HEK293 (cell line): ENCODE measurements around the gene EMC9.

ENCODE experiments used
- CTCF ChIP-seq: fragments of 450-650 bp; formaldehyde crosslinking; IDR thresholded peaks from 2 replicates; pipeline ENCODE4 v1.5.1; 2016; ENCODE audit warnings: missing biosample characterization, missing genetic modification characterization
- HOXA7 ChIP-seq: sonication (generic); formaldehyde crosslinking; IDR thresholded peaks from 2 replicates; pipeline ENCODE4 v1.8.1; 2022; ENCODE audit warnings: missing genetic modification reagents, borderline replicate concordance
- KLF17 ChIP-seq: fragments of 450-650 bp; formaldehyde crosslinking; IDR thresholded peaks from 2 replicates; pipeline ENCODE4 v1.5.1; 2016; ENCODE audit warnings: missing biosample characterization, missing genetic modification characterization
- REST ChIP-seq: fragments of 450-650 bp; formaldehyde crosslinking; IDR thresholded peaks from 2 replicates; pipeline ENCODE4 v1.5.1; 2016; ENCODE audit warnings: missing biosample characterization, missing genetic modification characterization
- TCF7L2 ChIP-seq: IDR thresholded peaks from 2 replicates; pipeline ENCODE4 v1.6.1; 2011; ENCODE audit warnings: low read depth, mild to moderate bottlenecking, inconsistent platforms, low read length, moderate library complexity, borderline replicate concordance
- ZNF10 ChIP-seq: fragments of 450-650 bp; formaldehyde crosslinking; IDR thresholded peaks from 2 replicates; pipeline ENCODE4 v1.5.1; 2017; ENCODE audit warnings: missing biosample characterization, missing genetic modification characterization
- ZNF211 ChIP-seq: fragments of 450-650 bp; formaldehyde crosslinking; IDR thresholded peaks from 2 replicates; pipeline ENCODE4 v1.5.1; 2016; ENCODE audit warnings: low read depth, missing biosample characterization, missing genetic modification characterization
- ZNF239 ChIP-seq: fragments of 450-650 bp; formaldehyde crosslinking; IDR thresholded peaks from 2 replicates; pipeline ENCODE4 v1.5.1; 2016; ENCODE audit warnings: missing biosample characterization, missing genetic modification characterization
- ZNF549 ChIP-seq: fragments of 450-650 bp; IDR thresholded peaks from 2 replicates; pipeline ENCODE4 v1.5.1; 2018; ENCODE audit warnings: missing biosample characterization, missing genetic modification characterization, mild to moderate bottlenecking, inconsistent platforms, moderate library complexity

GRCh38 chr14:24093207-24093900 is 48.0 kb downstream of the EMC9 start:
- TF ChIP-seq CTCF (tag by site-specific recombination), result no peak
- TF ChIP-seq ZNF549 (tag by site-specific recombination), result no peak
- no peak; the same call in 1 of the 2 replicates for TF ChIP-seq ZNF239 (tag by site-specific recombination)
- no peak for TF ChIP-seq HOXA7 (CRISPR knock-in tag)
- TF ChIP-seq TCF7L2, result no peak
- TF ChIP-seq ZNF211, result no peak
- no peak for TF ChIP-seq KLF17
- no peak for TF ChIP-seq REST (tag by site-specific recombination)
- TF ChIP-seq ZNF10 (tag by site-specific recombination), result no peak
